Stomach (tissue), 9 donors: ENCODE results near the gene PTPN2. TPM values are rescaled to one million over a fixed set of nuclear protein-coding genes. Genes with fewer than 3 reads are reported as not detected.

Experiments
- DNase-seq, 2 donors: peaks; one replicate each; pipeline versions ENCODE4 v3.0.0 to v3.0.0-alpha.2; 2013 to 2019
- H3K27ac ChIP-seq, 5 donors: fragments of 200-600 bp in 4 of 5; sonication (generic) in 4 of 5; one replicate each; pipeline ENCODE4 v1.5.1; 2013 to 2019; ENCODE audit warnings: mild to moderate bottlenecking in 1 of 5, moderate library complexity in 1 of 5
- H3K27me3 ChIP-seq, 3 donors: fragments of 200-600 bp; sonication (generic); one replicate each; pipeline ENCODE4 v1.5.1; 2017 to 2019; ENCODE audit warnings: mixed run types in 1 of 3
- H3K36me3 ChIP-seq, 4 donors: fragments of 200-600 bp; sonication (generic); 1 replicate in 3 of 4; 2 replicates in 1 of 4; pipeline ENCODE4 v1.5.1; 2016 to 2019
- H3K4me1 ChIP-seq, 4 donors: fragments of 200-600 bp; sonication (generic); one replicate each; pipeline ENCODE4 v1.5.1; 2016 to 2019
- H3K4me3 ChIP-seq, 4 donors: fragments of 200-600 bp; sonication (generic) in 3 of 4; one replicate each; pipeline ENCODE4 v1.5.1; 2016 to 2019; ENCODE audit warnings: mild to moderate bottlenecking in 1 of 4
- H3K9me3 ChIP-seq, 4 donors: fragments of 200-600 bp; sonication (generic); one replicate each; pipeline ENCODE4 v1.5.1; 2016 to 2019
- CTCF ChIP-seq, 7 experiments: fragments of 450-650 bp in 4 of 7; fragments of 200-600 bp in 3 of 7; sonication (generic) in 3 of 7; IDR thresholded peaks; one replicate each; pipeline ENCODE4 v1.5.1; 2016 to 2019; ENCODE audit warnings: antibody characterized with exemption in 7 of 7, control low read depth in 2 of 7, mild to moderate bottlenecking in 1 of 7
- POLR2AphosphoS5 ChIP-seq, 3 donors: sonication (generic); formaldehyde crosslinking; IDR thresholded peaks; one replicate each; pipeline ENCODE4 v1.6.1; 2016; ENCODE audit warnings: antibody characterized with exemption in 3 of 3
- WGBS, 5 donors: extraction: QIAGEN DNeasy Blood & Tissue Kit in 3 of 5; methylation state at CpG; one replicate each; pipeline versions ENCODE4 v1.1.5 to v1.1.7; 2013 to 2018; 5-methylcytosine and 5-hydroxymethylcytosine counted together
- intact Hi-C: fragments of 100-400 bp; cut with DNase I; formaldehyde crosslinking; loops from one replicate; pipeline ENCODE4 v1.15.1; 2023; ENCODE audit warnings: low total_unique reads
- polyA plus RNA-seq, 3 donors: library from polyadenylated mRNA; stranded (reverse); fragments of 200-250 nt; gene quantifications; one replicate each; pipeline ENCODE4 v1.2.3, GENCODE V29; 2013
- small RNA-seq, 4 donors: library from RNA; depleted of rRNA; stranded (forward); fragments of <200 nt; gene quantifications; one replicate each; pipeline ENCODE3, GENCODE V24; 2016
- total RNA-seq, 5 donors: library from RNA; depleted of rRNA; stranded (reverse); fragments of >200 nt; gene quantifications; one replicate each; pipeline versions ENCODE4 v1.1.0 to v1.2.3, GENCODE V29; 2014 to 2016
- donor health status: healthy with polysubstance abuse.
- donor health status: Bipolar disorder and iron deficiency.
- donor health status: healthy.

Gene PTPN2
- total and polyA plus RNA-seq, 8 donors: 5.8 to 66.7 (median 30.3) TPM

DNA sequence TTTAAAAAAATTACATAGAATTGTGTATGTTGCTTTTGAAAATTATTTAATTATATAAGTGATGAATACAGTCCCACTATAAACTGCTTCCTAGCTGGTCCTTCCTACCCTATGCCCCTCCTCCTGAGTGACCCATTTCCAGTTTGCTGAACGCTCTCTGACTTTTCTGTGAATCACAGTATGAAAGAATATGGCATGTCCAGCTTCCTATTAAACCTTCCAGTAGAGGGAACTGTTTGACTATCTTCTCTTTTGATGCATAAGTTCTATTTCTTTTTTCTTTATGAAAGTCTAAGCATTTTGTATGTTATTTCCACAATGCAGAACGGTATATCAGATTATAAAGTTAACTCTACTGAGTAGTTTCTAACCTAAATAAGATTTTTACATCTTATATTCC lies 139.9 kb downstream of the PTPN2 start:
- H3K4me1 ChIP-seq: no peaks in the 10 kb centered on the region
- no peak overlapping the region for H3K27ac ChIP-seq
- H3K36me3 ChIP-seq: no peaks in the 10 kb centered on the region
- H3K4me3 ChIP-seq: no peak overlapping the region
- peak in 1 of 2 donors; percentile 71 for DNase-seq
- H3K9me3 ChIP-seq: no peaks in the 10 kb centered on the region
- WGBS, 5 donors: 0 to 6% (median 1%) methylated on average over 2 of the region's 2 CpGs
- intact Hi-C loops: loop anchor here (10.0 kb wide), 1 partner anchor 151 kb away; no protein-coding TSS in a partner anchor
- H3K27me3 ChIP-seq: no peaks in the 10 kb centered on the region
- TF ChIP-seq POLR2AphosphoS5 (IDR thresholded peaks at IDR 0.05) (no peak), CTCF (IDR thresholded peaks at IDR 0.05) (peak in 5 of 7 experiments; percentile 13 to 61 (median 34))

GRCh38 chr18:12742453-12742852 lies 141.6 kb downstream of the PTPN2 start:
- H3K4me1 ChIP-seq: no peaks in the 10 kb centered on the region
- H3K9me3 ChIP-seq: no peaks in the 10 kb centered on the region
- H3K36me3 ChIP-seq: no peaks in the 10 kb centered on the region
- intact Hi-C loops: loop anchor here (10.0 kb wide), 1 partner anchor 152 kb away; no protein-coding TSS in a partner anchor
- no peak for TF ChIP-seq CTCF (IDR thresholded peaks at IDR 0.05)
- 70 to 84% (median 75%) methylated on average over 5 of the region's 5 CpGs for WGBS, 5 donors
- H3K27ac ChIP-seq: no peak overlapping the region
- no peak overlapping the region for H3K4me3 ChIP-seq
- H3K27me3 ChIP-seq: no peaks in the 10 kb centered on the region
- no peak for DNase-seq

Small RNA genes within 50 kb of the gene (small RNA-seq; reads per million reads assigned to genes)
- gene RF00019: 0 reads per million in 4 donors

Other genes starting within 250 kb of the PTPN2 start
- 10 to 100 TPM in 3 of 5 donors, 1 to 10 TPM in 2; 4.1 to 24.4 (median 23.7) TPM for gene SPIRE1, start 226.1 kb downstream of the PTPN2 start, total RNA-seq
- 1 to 10 TPM; 3.1 to 9.9 (median 6.9) TPM for gene SPIRE1, start 226.1 kb downstream of the PTPN2 start, polyA plus RNA-seq
- gene CEP76, start 181.5 kb downstream of the PTPN2 start, total RNA-seq: 10 to 100 TPM in 4 of 5 donors, 1 to 10 TPM in 1; 4.6 to 57.2 (median 27.2) TPM
- 1 to 10 TPM; 2.4 to 4.1 (median 2.7) TPM for gene CEP76, start 181.5 kb downstream of the PTPN2 start, polyA plus RNA-seq
- 10 to 100 TPM; 11.6 to 78.8 (median 20.1) TPM for gene PSMG2, start 181.2 kb downstream of the PTPN2 start, total RNA-seq
- 100 to 1,000 TPM in 2 of 3 donors, 10 to 100 TPM in 1; 82.6 to 106 (median 104) TPM for gene PSMG2, start 181.2 kb downstream of the PTPN2 start, polyA plus RNA-seq
- 10 to 100 TPM in 4 of 5 donors, 1 to 10 TPM in 1; 9.3 to 43.7 (median 17.5) TPM for gene SEH1L, start 63.8 kb upstream of the PTPN2 start, total RNA-seq
- 10 to 100 TPM; 13.0 to 22.6 (median 18.4) TPM for gene SEH1L, start 63.8 kb upstream of the PTPN2 start, polyA plus RNA-seq
- gene CEP192, start 107.1 kb upstream of the PTPN2 start, total RNA-seq: 10 to 100 TPM; 31.7 to 55.8 (median 36.8) TPM
- gene CEP192, start 107.1 kb upstream of the PTPN2 start, polyA plus RNA-seq: 10 to 100 TPM in 1 of 3 donors, 1 to 10 TPM in 2; 6.4 to 12.8 (median 6.6) TPM